ENCODE results near the gene BTG4. TPM values are rescaled to one million over a fixed set of nuclear protein-coding genes. Genes with fewer than 3 reads are reported as not detected.

The BTG4 gene
- not detected in 2 replicates for total RNA-seq

DNA sequence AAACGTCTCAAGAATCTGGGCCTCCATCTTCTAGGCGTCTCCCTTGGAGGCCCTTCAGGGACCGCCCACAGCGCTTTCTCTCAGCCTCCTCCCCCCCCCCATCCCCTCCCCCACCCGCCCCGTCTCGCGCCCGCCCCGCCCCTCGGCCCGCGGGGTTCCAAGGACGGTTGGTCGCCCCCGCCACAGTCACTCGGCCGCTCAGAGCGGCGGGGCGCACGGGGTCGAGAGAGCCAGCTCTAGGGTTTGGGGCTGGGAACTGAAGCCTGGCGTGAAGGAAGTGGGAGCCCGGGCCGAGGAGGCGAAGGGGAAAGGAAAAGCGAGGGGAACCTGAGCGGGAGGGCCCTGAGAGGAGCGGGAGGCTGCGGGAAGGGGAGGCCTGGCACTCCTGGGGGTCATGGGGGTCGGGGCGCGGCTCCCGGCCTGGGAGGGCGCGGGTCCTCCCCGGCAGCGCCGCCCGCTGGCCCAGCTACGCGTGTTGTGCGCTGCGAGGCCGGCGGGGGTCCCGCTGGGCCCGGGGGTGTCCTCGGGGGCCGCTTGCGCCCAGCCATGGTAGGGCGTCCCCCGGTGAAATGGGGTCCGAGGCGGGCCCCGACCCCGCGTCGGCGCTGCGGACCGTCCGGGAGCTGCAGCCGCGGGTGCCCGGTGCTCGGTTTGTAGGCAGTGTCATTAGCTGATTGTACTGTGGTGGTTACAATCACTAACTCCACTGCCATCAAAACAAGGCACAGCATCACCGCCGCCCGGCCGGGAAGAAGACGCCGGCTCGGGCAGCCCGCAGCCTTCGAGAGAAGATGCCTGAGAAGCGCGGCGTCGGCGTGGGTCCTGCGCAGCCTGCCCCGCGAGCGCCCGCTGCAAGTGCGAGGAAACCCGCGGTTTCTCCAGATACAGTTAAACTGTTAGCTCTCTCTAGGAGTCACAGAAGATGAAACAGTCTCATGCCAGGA lies at the start of gene BTG4:
BTG4 (minus strand) TSS at position 91 of the 944 bp plus-strand sequence. CDS start 13,610 bp downstream, outside the sequence.

DNA sequence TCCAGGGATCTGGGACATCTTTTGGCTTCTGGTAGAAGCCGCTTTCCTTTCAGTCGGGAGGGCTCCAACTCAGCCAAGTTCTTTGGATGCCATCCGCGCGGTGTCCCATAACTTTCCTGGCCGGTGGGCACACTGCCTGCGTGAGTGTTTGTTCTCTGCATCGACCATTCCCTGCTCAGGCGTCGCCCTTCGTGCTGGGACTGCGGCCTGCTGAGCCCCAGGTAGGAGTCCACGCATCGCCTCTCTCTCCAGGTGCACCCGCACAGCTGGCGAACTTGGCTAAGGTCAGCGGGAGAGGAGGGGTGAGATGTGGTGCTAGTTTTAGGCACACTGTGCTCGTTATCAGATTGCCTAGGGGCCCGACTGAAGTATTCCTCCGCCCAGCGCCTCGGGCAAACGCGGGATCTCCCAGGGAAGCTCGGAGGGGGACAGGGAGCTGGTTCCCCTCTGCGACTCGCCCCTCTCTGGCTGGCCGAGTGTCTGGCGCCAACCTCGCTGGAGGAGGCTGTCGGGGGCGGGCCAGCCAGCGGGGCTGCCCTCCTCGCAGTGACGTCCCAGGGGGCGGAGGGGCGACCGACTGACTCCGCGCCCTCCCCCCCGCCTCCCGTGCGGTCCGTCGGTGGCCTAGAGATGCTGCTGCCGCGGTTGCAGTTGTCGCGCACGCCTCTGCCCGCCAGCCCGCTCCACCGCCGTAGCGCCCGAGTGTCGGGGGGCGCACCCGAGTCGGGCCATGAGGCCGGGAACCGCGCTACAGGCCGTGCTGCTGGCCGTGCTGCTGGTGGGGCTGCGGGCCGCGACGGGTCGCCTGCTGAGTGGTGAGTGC lies 28.1 kb upstream of the BTG4 start, which contains the start of gene LAYN:
LAYN (plus strand) TSS at position 607 of the 823 bp plus-strand sequence; CDS start at position 731, 124 bp downstream.

DNA sequence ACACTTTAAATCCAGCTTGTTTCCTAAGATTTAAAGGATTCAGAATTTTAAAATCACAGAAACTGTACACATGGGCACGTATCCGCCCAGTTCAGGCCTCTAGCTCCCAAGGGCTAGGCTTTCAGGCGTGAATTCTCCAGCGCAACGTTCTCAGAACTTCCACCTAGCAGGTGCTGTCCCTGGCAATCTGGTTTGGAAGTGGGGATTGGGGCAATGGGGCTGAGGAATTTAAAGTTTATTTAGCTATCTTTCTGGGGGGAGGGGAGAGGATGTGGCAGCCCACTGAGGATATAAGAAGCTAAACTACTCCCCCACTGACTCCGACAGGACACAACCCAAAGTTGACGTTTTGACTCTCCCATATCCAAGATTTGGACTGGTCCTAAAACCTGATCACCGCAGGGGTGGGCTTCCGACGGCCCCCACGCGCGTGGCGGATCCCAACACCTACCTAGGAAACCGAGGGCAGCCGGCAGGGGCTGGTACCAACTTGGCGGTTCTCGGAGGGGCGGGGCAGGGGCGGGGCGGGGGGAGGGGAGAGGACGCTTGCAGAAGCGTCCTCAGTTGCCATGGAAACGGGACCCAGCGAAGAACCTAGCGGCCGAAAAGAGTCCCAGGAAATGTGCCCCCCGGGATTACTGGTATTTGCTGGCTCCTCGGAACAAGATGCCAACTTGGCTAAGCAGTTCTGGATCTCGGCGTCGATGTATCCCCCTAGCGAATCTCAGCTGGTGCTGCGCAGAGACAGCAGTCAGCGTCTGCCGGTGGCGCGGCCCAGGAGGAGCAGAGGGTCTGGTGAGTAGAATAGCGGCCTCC lies 2.2 kb upstream of the BTG4 start, which contains the start of gene HOATZ:
HOATZ (plus strand) TSS at position 563 of the 816 bp plus-strand sequence; CDS start at position 570, 7 bp downstream.

Other genes starting within 250 kb of the BTG4 start
- 0.26 TPM in 1 of 2 replicates, not detected in the other for gene POU2AF3, start 213.8 kb downstream of the BTG4 start, total RNA-seq
- not detected in 2 replicates for gene POU2AF1, start 133.1 kb downstream of the BTG4 start, total RNA-seq
- gene HOATZ, start 2.4 kb upstream of the BTG4 start, total RNA-seq: not detected in 2 replicates
- gene LAYN, start 28.3 kb upstream of the BTG4 start, total RNA-seq: 48.4 and 79.3 TPM in 2 replicates
- 10.0 and 12.5 TPM in 2 replicates for gene SIK2, start 90.1 kb upstream of the BTG4 start, total RNA-seq